ENCODE data around the gene RNF182.
A peak's percentile ranks its signal among the peaks of the same experiment; 100 is the strongest.

Gene RNF182

DNA sequence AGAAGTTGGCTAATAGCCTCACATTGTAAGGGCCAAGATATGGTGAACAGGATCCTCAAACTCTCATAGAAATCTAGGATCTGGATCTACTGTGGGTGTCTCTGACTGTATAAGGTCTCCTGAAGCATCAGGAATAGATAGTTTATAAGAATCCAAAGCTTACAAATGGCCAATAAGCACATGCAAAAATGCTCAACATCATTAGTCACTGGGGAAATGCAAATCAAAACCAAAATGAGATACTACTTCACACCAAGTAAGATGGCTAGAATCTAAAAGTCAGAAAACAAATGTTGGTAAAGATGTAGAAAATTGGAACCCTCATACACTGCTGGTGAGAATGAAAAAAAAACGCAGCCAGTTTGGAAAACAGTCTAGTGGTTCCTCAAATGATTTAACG, 14.3 kb upstream of the RNF182 start:
- Mint-ChIP-seq H3K27me3 (peaks cover 44% of the 10 kb centered on the region), H3K9me3 (no peaks in the 10 kb centered on the region), H3K4me3 (no peak overlapping the region), H3K4me1 (ENCODE audit: low read depth) (no peaks in the 10 kb centered on the region), H3K36me3 (ENCODE audit: low read depth) (no peaks in the 10 kb centered on the region), H3K27ac (no peak overlapping the region)

DNA sequence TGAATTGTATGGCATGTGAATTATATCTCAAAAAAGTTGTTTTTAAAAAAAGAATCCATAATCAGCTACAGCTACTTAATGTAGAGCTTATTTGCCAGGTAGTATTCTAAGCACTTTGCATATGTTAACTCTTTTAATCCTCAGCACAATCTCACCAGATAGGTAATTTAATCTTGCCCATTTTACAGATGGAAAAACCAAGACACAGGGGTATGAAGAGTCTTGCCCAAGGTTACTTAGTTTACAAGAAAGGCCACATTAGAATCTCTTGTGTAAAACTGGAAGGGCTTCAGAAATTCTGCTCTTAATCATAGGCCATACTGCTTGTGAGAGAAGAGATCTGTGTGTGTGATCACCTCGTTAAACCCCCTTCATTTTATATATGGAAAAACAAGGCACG, 13.4 kb upstream of the RNF182 start:
- Mint-ChIP-seq H3K4me1 (ENCODE audit: low read depth) (no peaks in the 10 kb centered on the region), H3K27ac (no peak overlapping the region), H3K36me3 (ENCODE audit: low read depth) (no peaks in the 10 kb centered on the region), H3K9me3 (no peaks in the 10 kb centered on the region), H3K4me3 (no peak overlapping the region), H3K27me3 (peaks cover 45% of the 10 kb centered on the region)

DNA sequence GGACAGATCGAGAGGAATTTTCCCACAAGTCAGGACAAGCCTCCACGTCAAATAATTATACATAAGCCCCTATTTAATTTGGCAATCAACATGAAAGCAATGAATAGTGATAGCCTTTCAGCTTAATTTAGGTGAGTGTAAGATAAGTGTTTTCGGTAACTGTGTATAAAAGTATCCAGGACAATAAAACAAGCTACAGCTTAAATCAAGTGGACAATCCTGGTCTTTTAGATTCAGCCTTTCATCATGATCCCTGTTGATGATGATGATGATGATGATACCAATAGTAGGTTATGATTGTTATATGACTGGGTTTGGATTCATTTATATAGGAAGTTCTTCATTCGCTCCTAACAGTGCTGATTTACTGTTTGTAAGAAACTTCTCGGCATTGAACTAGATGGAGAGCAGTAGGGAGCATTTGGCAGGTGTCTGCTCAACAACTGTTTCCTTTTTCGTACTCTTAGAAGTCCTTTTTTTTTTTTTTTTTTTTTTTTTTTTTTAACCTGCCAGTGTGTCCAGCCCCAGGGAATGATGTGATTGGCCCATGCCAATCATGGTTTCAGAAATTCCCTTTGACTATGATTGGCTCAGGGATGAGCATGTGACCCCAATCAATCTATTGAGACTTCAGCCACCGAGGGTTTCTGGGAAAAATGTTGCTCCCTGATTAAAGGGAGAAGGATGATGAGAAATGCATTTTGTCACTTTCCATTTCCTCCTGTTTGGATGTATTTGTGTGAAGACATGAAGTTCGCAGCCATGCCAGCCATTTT, 11.3 kb upstream of the RNF182 start:
- no peaks in the 10 kb centered on the region for H3K9me3 Mint-ChIP-seq
- peaks cover 34% of the 10 kb centered on the region for H3K27me3 Mint-ChIP-seq
- H3K4me1 Mint-ChIP-seq (ENCODE audit: low read depth) = no peaks in the 10 kb centered on the region
- H3K27ac Mint-ChIP-seq = no peak overlapping the region
- H3K4me3 Mint-ChIP-seq = no peak overlapping the region
- no peaks in the 10 kb centered on the region for H3K36me3 Mint-ChIP-seq (ENCODE audit: low read depth)

DNA sequence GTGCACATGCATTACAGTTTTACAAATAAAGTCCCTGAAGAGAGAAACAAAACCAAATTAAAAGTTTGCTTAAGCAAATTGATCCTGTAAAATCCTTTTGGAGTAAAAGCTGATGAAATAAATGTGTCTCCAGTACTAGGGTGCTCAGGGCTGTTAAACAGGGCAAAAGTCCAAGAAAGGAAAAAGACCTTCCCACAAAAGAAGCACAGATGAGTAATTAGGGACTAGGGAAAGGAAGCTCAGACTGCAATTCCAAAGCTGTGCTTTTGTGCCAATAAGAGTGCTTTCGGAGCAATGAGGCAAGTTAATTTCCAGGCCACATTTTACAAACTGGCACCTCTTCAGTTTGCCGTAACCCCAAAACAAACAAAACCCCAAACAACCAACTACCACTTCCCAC, 10.4 kb upstream of the RNF182 start:
- Mint-ChIP-seq H3K9me3 (no peaks in the 10 kb centered on the region), H3K36me3 (ENCODE audit: low read depth) (no peaks in the 10 kb centered on the region), H3K4me3 (no peak overlapping the region), H3K27me3 (peaks cover 40% of the 10 kb centered on the region), H3K27ac (no peak overlapping the region), H3K4me1 (ENCODE audit: low read depth) (no peaks in the 10 kb centered on the region)

DNA sequence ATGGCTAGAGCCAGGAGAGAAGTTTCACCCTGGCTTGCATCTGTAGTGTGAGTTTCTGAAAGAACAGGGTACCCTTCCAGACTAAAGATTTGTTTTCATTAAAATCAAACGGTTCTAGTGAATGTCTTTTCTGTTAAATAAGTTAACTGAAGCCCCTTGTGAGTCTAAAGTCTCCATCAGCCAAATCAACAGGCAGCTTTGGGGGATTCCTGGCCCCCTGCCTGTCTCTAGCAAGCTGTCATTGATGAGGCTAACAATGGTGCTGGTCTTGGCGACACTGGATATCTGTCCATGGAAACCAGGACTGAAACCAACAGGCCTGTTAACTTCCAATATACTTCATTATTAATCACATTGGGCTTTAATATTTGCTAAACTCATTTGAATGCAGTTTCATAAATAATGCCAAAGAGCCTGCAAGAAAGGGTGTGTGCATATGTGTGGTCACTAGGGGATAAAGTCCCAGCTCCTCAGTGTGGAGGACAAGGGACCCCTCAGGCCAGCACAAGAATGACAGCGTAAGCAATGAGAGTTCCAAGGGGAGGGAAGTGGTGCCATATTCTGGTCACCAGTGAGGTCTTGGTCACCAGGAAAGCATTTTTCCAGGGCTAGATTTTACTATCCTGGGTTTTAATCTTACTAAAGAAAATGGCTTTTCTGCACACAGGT, 9.1 kb upstream of the RNF182 start:
- Mint-ChIP-seq H3K9me3 (no peaks in the 10 kb centered on the region), H3K4me1 (ENCODE audit: low read depth) (no peaks in the 10 kb centered on the region), H3K4me3 (no peak overlapping the region), H3K27me3 (peaks cover 40% of the 10 kb centered on the region), H3K27ac (no peak overlapping the region), H3K36me3 (ENCODE audit: low read depth) (no peaks in the 10 kb centered on the region)

DNA sequence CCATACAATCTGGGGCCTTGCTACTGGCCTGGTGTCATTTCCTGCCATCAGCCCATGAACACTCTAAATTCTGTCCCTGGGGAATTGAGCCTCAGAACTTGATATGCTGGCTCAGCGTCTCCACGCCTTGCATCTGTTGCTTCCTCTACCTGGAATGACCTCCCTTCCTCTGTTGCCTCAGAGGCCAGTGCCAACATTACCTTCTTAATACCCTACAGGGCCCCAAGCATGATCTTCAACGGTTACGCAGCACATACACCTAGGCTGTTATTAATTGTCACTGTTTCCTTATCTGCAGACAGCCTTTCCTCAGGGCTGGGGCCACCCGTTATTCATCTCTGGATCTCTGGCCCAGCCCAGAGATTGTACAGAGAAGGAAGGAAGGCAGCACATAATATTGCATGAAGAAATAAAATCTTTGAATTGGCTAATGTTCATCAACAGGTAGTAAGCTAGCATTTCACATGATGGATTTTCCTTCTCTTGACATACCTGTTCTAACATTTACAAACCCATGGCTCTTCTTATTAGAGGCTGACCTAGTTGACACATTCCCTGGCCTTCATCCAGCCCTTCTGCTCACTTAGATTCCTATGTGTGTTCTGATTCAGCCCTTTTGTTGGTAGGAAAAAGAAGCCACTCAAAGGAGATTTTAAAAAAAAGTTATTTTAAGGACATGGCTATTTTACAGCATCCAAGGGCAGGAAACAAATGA, 8.4 kb upstream of the RNF182 start:
- H3K4me1 Mint-ChIP-seq (ENCODE audit: low read depth) = no peaks in the 10 kb centered on the region
- no peak overlapping the region for H3K4me3 Mint-ChIP-seq
- peaks cover 40% of the 10 kb centered on the region for H3K27me3 Mint-ChIP-seq
- no peak overlapping the region for H3K27ac Mint-ChIP-seq
- no peaks in the 10 kb centered on the region for H3K9me3 Mint-ChIP-seq
- no peaks in the 10 kb centered on the region for H3K36me3 Mint-ChIP-seq (ENCODE audit: low read depth)

DNA sequence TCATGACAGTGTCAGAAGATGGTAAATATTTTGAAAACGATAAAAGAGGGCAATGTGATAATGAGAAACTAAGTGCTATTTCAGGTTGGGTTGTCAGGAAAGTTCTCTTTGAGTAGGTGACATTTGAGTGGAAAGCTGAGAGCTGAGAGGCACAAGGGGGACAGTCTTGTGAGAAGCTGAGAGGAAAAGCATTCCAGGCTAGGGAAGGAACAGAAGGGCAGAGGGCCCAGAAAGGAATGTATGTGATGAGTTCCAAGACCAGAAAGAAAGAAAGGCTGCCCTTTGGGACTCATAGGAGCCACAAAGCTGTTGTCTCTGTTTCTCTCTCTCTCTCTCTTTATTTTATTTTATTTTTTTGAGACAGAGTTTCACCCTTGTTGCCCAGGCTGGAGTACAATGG, 7.6 kb upstream of the RNF182 start:
- Mint-ChIP-seq H3K27me3 (peaks cover 40% of the 10 kb centered on the region), H3K36me3 (ENCODE audit: low read depth) (no peaks in the 10 kb centered on the region), H3K27ac (no peak overlapping the region), H3K4me3 (no peak overlapping the region), H3K9me3 (no peaks in the 10 kb centered on the region), H3K4me1 (ENCODE audit: low read depth) (no peaks in the 10 kb centered on the region)

DNA sequence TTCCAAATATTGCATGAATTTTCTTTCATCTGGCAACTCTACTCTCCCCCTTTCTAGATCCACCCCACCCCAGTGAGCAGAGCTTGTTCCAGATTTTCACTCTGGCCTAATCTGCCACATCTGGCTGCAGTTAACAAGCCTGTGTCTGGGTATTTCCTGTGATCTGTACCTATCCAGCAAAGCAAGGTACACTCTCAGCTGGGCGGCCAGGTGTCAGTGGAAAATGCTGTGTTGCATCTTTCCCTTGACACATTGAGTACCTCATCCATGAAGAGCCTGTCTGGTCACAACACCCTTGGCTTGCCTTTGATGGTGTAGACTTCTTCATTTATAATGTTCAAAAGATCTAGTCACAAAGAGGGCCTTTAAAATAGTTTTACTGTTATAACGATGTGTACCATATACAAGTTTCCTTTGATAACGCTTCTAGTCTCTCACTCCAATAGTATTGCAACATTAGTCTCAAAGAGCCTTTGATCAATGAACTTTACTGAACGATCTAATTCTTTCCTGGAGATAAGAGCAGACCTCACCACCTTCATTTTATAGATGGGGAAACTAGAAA, 6.0 kb upstream of the RNF182 start:
- Mint-ChIP-seq H3K27me3 (peaks cover 42% of the 10 kb centered on the region), H3K27ac (no peak overlapping the region), H3K9me3 (no peaks in the 10 kb centered on the region), H3K4me3 (no peak overlapping the region), H3K36me3 (ENCODE audit: low read depth) (no peaks in the 10 kb centered on the region), H3K4me1 (ENCODE audit: low read depth) (no peaks in the 10 kb centered on the region)

DNA sequence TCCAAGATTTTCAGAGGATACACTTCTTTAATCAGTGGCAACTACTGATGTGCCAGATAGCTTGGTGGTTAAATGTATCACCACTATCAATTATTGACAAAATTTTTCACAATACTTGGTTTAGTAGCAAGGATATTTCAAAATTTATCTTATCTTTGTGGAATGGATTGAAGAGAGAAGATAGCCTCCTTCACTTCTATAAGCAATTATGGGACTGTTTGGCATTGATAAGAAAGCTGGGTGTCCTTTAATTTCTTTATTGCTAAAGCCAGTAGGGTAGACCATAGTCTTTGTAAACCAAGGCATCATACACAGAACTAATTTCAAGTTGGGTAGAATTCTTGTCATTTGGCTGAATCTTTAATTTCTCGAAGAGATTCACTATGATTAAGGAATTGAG, 4.9 kb upstream of the RNF182 start:
- Mint-ChIP-seq H3K4me1 (ENCODE audit: low read depth) (peaks cover 8% of the 10 kb centered on the region), H3K36me3 (ENCODE audit: low read depth) (no peaks in the 10 kb centered on the region), H3K27ac (no peak overlapping the region), H3K4me3 (no peak overlapping the region), H3K9me3 (no peaks in the 10 kb centered on the region), H3K27me3 (peaks cover 39% of the 10 kb centered on the region)

DNA sequence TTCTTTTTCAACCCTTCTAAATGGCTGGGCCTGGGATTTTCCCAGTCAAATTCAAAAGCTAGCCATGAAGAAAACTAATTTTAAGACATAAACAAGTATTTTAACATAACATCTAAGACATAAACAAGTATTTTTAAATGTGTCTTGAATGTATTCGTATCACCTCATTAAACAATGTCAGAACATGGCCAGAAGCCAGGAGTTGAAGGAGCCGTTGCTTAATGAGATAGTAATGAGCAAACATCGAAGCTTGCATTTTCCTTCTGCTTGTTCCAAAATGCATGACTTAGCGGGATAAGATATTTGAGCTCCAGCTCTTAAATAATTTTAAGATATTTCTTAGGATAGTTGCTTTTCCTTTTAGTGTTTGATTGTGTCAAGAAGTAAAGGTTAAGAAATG, 4.2 kb upstream of the RNF182 start:
- Mint-ChIP-seq H3K27ac (no peak overlapping the region), H3K4me3 (no peak overlapping the region), H3K36me3 (ENCODE audit: low read depth) (no peaks in the 10 kb centered on the region), H3K27me3 (peaks cover 40% of the 10 kb centered on the region), H3K9me3 (no peaks in the 10 kb centered on the region), H3K4me1 (ENCODE audit: low read depth) (peaks cover 13% of the 10 kb centered on the region)

DNA sequence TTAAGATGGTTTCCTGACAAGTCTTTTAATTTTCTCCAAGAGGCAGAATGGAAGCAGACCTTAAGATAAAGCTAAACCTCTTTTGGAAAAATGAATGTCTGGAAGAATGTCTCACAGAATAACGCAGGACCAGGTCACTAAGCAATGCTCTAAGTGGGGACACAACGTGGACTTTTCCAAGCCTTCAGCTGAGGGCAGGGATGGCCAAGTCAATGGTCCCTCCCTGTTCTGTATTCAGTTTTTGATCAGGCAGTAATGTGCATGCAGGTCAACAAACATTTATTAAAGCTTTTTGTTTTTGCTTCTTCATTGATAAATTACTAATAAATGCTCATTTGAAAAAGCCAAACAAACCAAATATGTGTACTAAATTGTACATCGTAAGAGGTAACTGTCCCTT, 2.0 kb upstream of the RNF182 start:
- H3K36me3 Mint-ChIP-seq (ENCODE audit: low read depth) = no peaks in the 10 kb centered on the region
- H3K4me1 Mint-ChIP-seq (ENCODE audit: low read depth) = peaks cover 16% of the 10 kb centered on the region
- peaks cover 56% of the 10 kb centered on the region for H3K27me3 Mint-ChIP-seq
- no peak overlapping the region for H3K27ac Mint-ChIP-seq
- H3K9me3 Mint-ChIP-seq = no peaks in the 10 kb centered on the region
- no peak overlapping the region for H3K4me3 Mint-ChIP-seq

DNA sequence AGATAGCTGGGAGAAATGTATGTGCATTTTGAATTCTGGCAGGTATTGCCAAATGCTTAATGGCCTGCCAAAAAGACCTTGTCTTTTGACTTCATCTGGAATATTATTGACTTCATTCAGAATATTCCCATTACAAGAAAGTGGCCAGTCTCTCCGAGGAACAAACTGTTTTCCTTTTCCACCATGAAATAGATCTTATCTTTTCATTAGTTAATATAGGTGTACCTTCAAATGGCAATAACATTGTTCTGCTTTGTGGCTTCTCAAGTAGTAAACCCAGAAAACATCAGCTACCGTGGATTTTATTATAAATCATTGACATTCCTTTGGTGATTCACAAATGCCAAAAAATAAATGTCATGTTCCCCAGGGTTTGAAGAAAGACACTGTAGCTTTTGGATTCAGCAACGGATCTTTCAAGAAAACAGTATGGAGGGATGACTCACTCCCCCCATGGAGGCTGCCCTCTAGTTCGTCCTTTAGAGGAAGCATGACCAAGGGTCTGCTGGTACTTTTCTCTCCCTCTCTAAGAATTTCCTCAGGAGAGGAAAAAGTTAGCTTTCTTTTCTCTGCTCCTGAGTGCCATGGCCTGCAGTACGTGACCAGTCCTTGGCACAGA, 1.1 kb upstream of the RNF182 start:
- no peak overlapping the region for H3K27ac Mint-ChIP-seq
- no peak overlapping the region for H3K4me3 Mint-ChIP-seq

DNA sequence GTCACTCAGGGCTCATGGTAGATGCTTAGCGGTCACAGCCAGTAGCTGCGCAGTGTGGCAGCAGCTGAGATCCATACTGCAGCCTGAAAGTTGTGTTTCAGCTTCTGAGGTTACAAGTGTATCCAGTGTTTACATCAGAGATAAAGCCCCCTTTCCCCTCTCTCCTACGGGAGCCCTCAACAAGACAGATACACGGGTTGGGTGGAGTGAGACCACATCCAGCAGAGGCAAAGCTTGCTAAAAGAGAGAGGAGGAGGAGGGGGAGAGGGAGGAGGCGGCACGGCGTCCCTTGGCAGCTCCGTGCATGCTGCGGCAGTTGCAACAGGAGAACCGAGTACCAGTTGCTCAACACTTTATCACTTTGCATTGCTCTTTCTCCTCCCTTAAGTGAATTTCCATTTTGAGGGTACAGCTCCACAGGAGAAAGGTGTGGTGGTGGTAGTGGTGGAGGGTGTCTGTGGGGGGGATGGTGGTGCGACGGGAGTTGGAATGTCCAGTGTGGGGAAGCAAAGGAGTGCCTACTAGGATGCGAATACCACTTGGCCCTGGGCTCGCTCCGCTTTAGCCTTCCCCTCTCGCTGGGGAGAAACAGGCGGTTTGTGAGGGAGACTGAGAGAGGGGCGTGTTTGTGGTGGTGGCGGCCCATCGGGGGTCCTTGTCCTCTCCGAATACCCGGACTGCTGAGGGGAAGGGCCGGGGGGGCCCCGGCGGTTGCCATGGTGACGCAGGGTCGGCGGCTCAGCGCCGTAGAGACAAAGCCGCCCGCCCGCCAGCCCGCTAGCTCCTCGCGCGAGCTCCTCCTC, 405 bp upstream of the RNF182 start:
- peaks cover 60% of the 10 kb centered on the region for H3K27me3 Mint-ChIP-seq
- H3K4me3 Mint-ChIP-seq = peak overlapping the region; percentile 79
- H3K9me3 Mint-ChIP-seq = no peaks in the 10 kb centered on the region
- H3K36me3 Mint-ChIP-seq (ENCODE audit: low read depth) = no peaks in the 10 kb centered on the region
- no peak overlapping the region for H3K27ac Mint-ChIP-seq
- H3K4me1 Mint-ChIP-seq (ENCODE audit: low read depth) = peaks cover 16% of the 10 kb centered on the region

More for the DNA sequence above, 1.1 kb upstream of the RNF182 start:
- H3K4me1 Mint-ChIP-seq (ENCODE audit: low read depth) = peaks cover 16% of the 10 kb centered on the region
- no peaks in the 10 kb centered on the region for H3K9me3 Mint-ChIP-seq
- peaks cover 59% of the 10 kb centered on the region for H3K27me3 Mint-ChIP-seq
- no peaks in the 10 kb centered on the region for H3K36me3 Mint-ChIP-seq (ENCODE audit: low read depth)

DNA sequence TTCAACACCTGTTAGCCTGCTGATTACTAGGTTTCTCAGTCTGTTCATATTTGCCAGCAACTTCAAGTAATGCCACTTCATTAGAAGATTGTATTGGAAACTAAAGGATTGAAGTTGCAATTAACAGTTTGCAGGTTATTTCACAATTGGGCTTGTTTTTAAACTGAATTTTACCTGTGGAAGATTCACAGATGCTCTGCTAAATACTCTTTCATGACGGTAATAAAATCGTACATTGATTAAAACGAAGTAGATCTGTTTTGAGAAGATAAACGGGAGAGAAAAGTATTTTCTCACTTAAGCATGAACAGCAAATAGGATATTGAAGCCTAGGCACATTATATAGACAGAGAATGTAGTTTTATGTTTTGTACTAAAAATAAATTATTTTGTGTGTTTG, 1.6 kb downstream of the RNF182 start:
- peaks cover 71% of the 10 kb centered on the region for H3K27me3 Mint-ChIP-seq
- H3K4me3 Mint-ChIP-seq = no peak overlapping the region
- no peaks in the 10 kb centered on the region for H3K36me3 Mint-ChIP-seq (ENCODE audit: low read depth)
- H3K4me1 Mint-ChIP-seq (ENCODE audit: low read depth) = peaks cover 16% of the 10 kb centered on the region
- no peak overlapping the region for H3K27ac Mint-ChIP-seq
- H3K9me3 Mint-ChIP-seq = no peaks in the 10 kb centered on the region

All from stimulated activated naive CD8-positive, alpha-beta T cell treated with anti-CD3 and anti-CD28 coated beads, Interleukin-15, Interleukin-2, amounts not matched to agents 100 ng/mL and 50 ng/mL, for 24 hours (primary cell).